Muscle layer of colon (tissue), 2 donors: ENCODE data around the gene C5orf15.

Experiments
- H3K27ac ChIP-seq: one replicate; pipeline ENCODE4 v1.7.0; 2013; ENCODE audit warnings: low read depth, mild to moderate bottlenecking, low read length, moderate library complexity
- H3K27me3 ChIP-seq, 2 donors: one replicate each; pipeline ENCODE4 v1.7.0; 2013; ENCODE audit warnings: low read length in 2 of 2, mild to moderate bottlenecking in 2 of 2; ENCODE audit not compliant: insufficient read depth in 2 of 2, control insufficient read depth in 1 of 2
- H3K36me3 ChIP-seq: one replicate; pipeline ENCODE4 v1.7.0; 2013; ENCODE audit warnings: mild to moderate bottlenecking, low read length; ENCODE audit not compliant: insufficient read depth
- H3K4me1 ChIP-seq: one replicate; pipeline ENCODE4 v1.7.0; 2013; ENCODE audit warnings: mild to moderate bottlenecking, low read length; ENCODE audit not compliant: insufficient read depth
- H3K4me3 ChIP-seq, 2 donors: one replicate each; pipeline ENCODE4 v1.7.0; 2013; ENCODE audit warnings: low read length in 2 of 2, low read depth in 1 of 2, mild to moderate bottlenecking in 1 of 2, moderate library complexity in 1 of 2
- H3K9ac ChIP-seq: one replicate; pipeline ENCODE4 v1.7.0; 2013; ENCODE audit warnings: low read length
- H3K9me3 ChIP-seq: one replicate; pipeline ENCODE4 v1.7.0; 2013; ENCODE audit warnings: mild to moderate bottlenecking, low read length
- donor health status: abdominal sarcoma.
- donor health status: Adenocarcinoma of cecum.

C5orf15 gene

DNA sequence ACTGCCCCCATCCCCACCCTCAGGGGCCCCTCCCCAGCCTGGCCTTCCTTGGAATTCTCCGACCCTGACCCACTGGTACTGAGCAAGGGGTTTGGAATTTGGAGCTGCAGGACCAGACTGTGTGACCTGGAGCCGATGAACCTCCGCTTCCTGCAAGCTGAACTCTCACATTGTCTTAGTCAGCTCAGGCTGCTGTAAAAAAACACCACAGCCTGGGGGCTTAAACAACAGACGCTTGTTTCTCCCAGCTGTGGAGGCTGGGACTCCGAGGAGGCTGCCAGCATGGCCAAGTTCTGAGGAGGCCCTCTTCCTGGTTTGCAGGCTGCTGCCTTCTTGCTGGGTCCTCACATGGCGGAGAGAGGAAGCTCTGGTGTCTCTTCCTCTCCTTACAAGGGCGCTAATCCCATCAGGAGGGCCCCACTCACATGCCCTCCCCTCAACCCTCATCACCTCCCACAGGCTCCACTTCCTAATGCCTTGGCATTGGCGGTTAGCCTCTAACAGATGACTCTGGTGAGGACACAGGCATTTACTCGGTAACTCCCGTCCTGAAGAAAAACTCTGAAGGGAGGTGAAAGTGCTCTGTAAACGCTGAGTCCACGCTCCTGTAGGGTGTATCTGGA, 42.4 kb downstream of the C5orf15 start:
- H3K4me1 ChIP-seq: peaks cover 6% of the 10 kb centered on the region
- H3K27me3 ChIP-seq: no peaks in the 10 kb centered on the region
- no peaks in the 10 kb centered on the region for H3K9me3 ChIP-seq
- no peak overlapping the region for H3K9ac ChIP-seq
- H3K27ac ChIP-seq: no peak overlapping the region
- H3K36me3 ChIP-seq: no peaks in the 10 kb centered on the region
- H3K4me3 ChIP-seq: no peak overlapping the region

DNA sequence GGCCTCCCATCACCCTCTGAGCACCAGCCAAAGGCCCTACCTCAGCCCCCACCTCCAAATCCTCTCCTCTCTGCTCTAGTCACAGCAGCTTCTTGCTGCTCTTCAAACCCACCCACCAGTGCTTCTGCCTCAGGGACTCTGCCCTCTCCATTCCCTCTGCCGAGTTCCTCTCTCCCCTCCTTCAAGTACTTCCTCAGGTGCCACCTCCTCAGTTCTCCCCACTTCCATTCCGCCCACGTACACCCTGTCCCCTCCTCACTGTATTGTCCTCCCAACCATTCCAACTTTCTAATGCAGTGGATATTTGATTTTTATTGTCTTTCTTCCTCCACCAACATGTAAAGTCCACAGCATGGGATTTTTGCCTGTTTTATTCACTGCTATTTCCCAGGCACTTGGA, 43.2 kb downstream of the C5orf15 start:
- no peaks in the 10 kb centered on the region for H3K9me3 ChIP-seq
- H3K9ac ChIP-seq: no peak overlapping the region
- no peak overlapping the region for H3K4me3 ChIP-seq
- no peaks in the 10 kb centered on the region for H3K27me3 ChIP-seq
- H3K36me3 ChIP-seq: no peaks in the 10 kb centered on the region
- peaks cover 6% of the 10 kb centered on the region for H3K4me1 ChIP-seq
- no peak overlapping the region for H3K27ac ChIP-seq

DNA sequence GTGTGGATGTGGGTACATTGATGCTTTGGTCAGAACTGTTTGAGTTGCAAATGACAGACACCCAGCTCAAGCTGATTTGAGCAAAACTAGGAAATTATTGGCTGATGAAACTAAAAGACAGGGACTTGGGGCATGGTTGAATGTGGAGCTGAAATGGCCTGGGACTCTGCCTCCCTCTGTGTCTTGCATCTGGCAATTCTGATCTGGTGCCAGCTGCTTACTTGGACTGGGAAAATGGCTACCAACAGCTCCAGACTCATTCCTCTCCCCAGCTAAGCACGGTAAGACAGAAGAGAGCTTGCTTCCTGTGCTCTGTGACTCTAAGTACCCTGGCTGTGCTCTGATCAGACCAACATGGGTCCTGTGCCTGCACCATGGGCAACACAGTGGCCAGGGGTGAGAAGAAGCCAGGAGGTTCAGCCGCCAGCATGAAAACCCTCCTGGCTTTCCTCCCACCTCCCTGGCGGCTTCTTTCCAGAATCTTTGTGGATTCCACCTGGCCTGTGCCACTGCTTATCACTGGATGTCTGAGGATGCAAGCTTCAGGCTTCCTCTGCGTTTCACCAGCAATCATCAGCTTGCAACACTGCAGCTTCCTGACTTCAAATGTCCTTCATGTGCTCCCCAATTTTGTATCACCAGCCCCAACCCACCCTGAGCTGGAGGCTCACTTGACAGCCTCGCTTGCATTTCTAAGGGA, 44.1 kb downstream of the C5orf15 start:
- H3K9ac ChIP-seq: no peak overlapping the region
- no peak overlapping the region for H3K4me3 ChIP-seq
- H3K9me3 ChIP-seq: no peaks in the 10 kb centered on the region
- H3K27ac ChIP-seq: no peak overlapping the region
- peaks cover 6% of the 10 kb centered on the region for H3K4me1 ChIP-seq
- no peaks in the 10 kb centered on the region for H3K36me3 ChIP-seq
- H3K27me3 ChIP-seq: no peaks in the 10 kb centered on the region

DNA sequence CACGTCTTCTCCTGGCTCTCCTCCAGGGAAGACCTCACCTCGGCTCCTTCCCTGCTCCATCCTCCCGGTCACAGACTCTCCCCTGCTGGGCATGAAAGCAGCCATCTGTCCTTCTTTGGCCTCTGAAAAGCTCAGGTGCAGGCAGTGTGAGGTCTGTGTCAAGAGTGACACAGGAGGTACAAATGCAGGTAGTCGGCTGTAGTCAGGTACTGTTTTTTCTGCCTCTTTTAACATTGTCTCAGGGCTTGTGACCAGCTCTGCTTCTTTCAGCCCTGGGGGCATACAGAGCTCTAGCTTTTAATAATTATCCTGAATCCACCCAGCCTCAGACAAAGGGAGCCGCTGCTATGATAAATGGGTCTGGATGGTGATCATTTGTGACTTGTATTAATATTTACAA, 46.4 kb downstream of the C5orf15 start:
- Histone ChIP-seq H3K36me3 (no peaks in the 10 kb centered on the region), H3K27me3 (no peaks in the 10 kb centered on the region), H3K27ac (no peak overlapping the region), H3K4me3 (no peak overlapping the region), H3K4me1 (peaks cover 5% of the 10 kb centered on the region), H3K9me3 (no peaks in the 10 kb centered on the region), H3K9ac (no peak overlapping the region)

DNA sequence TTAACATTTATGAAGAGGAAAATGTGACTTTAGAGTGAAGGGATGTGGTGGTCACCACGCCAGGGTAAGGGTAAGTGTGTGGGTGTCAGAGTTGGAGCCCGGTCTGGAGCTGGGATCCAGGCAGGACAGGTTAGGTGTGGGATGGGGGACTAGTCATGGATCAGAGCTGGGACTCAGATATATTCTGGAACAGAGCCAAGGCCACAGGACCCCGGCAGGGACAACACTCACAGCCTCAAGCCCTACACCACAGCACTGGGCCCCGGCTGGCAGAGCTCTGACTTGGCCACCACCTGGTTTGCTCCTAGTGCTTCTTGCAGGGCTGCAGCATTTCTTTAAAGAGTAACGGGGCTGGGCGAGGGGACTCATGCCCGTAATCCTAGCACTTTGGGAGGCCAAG, 47.4 kb downstream of the C5orf15 start:
- Histone ChIP-seq H3K9me3 (no peaks in the 10 kb centered on the region), H3K36me3 (no peaks in the 10 kb centered on the region), H3K4me1 (no peaks in the 10 kb centered on the region), H3K27ac (no peak overlapping the region), H3K9ac (no peak overlapping the region), H3K27me3 (no peaks in the 10 kb centered on the region), H3K4me3 (no peak overlapping the region)

DNA sequence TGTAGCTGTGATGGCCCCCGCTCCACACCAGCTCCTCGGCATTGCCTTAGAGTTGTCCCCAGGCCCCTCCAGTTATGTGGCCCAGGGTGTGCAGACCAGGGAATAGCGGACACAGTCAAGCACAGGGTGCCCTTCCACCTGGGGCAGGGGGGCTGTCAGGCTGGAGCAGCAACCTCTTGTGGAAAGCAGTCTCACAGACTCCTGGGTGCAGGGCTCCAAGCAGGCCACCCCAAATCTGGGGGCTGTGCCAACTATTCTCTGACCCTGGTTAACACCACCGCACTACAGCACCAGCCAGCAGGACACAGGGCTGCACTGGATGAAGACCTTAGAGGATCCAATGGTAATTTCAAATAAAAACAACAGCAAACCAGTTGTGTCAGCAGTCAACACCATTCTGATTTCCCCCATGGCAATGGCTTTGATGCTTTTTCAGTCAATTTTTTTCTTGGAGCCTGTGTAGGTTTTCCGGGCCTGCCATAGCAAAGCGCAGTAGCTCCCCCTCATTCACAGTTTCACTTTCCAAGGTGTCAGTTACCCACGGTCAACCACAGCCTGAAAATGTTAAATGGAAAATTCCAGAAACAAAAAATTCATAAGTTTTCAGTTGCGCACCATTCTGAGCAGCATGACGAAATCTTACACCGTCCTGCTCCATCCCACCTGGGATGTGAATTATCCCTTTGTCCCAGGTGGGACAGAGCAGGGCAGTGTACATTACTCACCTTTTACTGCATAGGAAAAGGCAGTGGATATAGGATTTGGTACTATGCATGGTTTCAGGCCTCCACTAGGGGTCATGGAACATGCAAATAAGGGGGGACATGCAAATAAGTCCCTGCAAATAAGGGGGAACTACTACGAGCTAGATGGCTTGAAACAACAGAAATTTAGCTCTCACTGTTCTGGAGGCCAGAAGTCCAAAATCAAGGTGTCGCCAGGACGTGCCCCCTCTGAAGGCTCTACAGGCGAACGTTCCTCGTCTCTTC, 49.0 kb downstream of the C5orf15 start:
- Histone ChIP-seq H3K27me3 (no peaks in the 10 kb centered on the region), H3K9me3 (no peaks in the 10 kb centered on the region), H3K9ac (no peak overlapping the region), H3K27ac (no peak overlapping the region), H3K4me1 (no peaks in the 10 kb centered on the region), H3K36me3 (no peaks in the 10 kb centered on the region), H3K4me3 (no peak overlapping the region)

DNA sequence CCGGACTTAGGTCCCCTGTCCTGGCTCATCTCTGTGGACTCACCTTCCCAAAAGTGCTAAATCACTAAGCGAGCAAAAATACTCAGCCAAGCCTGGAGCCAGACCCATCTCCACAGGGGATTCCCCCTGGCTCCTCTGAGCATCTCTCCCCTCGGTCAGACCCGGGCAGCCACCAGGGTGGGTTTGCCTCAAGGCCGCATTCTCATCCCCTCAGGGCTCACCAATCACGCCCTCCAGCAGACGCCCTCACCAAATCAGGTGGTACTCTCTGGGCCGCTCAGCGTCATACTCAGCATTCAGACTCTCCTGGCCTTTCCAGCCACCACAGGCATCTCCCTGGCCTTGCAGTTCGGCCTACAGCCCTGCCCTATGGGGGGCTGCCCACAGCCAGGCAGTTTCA, 49.7 kb downstream of the C5orf15 start:
- Histone ChIP-seq H3K9me3 (no peaks in the 10 kb centered on the region), H3K27ac (no peak overlapping the region), H3K4me1 (no peaks in the 10 kb centered on the region), H3K4me3 (no peak overlapping the region), H3K27me3 (no peaks in the 10 kb centered on the region), H3K9ac (no peak overlapping the region), H3K36me3 (no peaks in the 10 kb centered on the region)

DNA sequence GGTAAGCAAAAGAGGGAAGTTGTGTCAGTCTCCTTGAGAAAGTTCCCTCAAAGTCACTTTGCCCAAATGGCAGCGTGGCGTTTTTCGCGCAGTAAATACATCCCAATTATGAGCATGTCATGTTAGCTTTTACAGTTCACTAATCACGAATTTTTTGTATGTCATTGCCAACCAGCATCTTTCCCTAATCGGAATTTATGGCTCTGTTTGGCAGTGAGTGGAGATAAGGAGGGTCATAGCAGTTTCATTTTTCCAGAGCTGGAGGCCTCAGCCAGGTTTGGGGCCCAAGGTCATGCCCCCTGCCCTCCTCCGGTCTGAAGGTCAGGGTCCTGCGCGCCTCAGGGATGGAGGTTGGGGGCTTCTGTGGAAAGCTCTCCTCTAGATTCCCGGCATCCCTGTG, 50.1 kb downstream of the C5orf15 start:
- Histone ChIP-seq H3K4me1 (no peaks in the 10 kb centered on the region), H3K27ac (no peak overlapping the region), H3K36me3 (no peaks in the 10 kb centered on the region), H3K4me3 (no peak overlapping the region), H3K9me3 (no peaks in the 10 kb centered on the region), H3K27me3 (no peaks in the 10 kb centered on the region), H3K9ac (no peak overlapping the region)

DNA sequence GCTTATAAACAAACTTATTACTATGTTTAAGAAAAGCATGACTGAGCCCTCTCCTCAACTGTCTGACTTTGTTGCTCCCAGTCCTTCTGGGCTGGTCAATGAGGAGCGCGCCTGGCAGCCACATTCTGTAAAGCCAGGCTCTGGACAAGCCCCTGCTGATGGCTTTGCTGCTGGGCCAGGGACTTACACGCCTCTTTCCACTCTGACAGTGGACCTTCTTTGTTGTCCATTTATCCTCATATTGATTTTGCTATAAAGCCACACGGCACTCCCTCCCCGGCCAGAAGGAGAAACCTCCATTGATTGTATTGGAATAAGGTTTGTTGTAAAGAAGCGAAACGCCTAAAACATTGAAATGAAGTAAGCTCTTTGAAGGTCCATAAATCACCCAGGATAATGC, 50.6 kb downstream of the C5orf15 start:
- Histone ChIP-seq H3K4me3 (no peak overlapping the region), H3K4me1 (no peaks in the 10 kb centered on the region), H3K36me3 (no peaks in the 10 kb centered on the region), H3K9ac (no peak overlapping the region), H3K27ac (no peak overlapping the region), H3K9me3 (no peaks in the 10 kb centered on the region), H3K27me3 (no peaks in the 10 kb centered on the region)

DNA sequence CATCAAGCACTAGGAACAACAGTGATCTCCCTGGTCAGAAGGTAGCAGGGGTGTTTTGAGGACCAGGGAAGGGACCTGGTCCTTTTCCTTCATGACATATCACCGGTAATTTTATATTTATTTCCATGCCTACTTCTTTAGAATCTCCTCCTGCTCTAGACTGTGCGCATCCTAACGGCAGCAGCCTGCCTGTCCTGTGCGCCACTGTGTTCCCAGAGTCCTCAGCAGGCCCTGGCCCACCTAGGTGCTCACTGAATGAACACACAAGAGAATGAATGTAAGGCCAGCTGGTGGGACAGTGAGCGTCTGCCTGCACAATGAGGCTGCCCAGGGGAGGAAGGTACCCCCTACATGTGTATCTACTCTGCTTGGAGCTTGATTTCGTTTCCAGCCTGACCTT, 51.5 kb downstream of the C5orf15 start:
- Histone ChIP-seq H3K9me3 (no peaks in the 10 kb centered on the region), H3K27me3 (no peaks in the 10 kb centered on the region), H3K27ac (no peak overlapping the region), H3K36me3 (no peaks in the 10 kb centered on the region), H3K9ac (no peak overlapping the region), H3K4me1 (no peaks in the 10 kb centered on the region), H3K4me3 (no peak overlapping the region)

DNA sequence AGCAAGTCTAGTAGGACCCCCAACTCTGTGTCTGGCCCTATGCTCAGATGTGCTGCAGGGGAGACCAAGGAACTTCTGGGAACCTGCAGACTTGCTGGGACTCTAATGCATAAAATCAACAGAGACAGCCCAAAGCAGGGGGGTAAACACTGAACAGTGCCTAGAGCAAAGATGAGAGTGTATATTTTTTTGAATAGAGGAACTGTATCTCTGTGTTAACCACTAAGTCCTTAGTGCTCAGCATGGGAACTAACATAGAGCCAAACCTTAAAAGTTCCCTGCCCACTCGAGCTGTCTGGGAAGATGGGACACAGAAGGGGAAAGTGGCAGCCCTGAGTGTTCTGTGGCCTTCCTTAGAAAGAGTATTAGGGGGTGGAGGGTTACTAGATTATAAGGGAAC, 51.9 kb downstream of the C5orf15 start:
- H3K36me3 ChIP-seq: no peaks in the 10 kb centered on the region
- no peaks in the 10 kb centered on the region for H3K27me3 ChIP-seq
- H3K9me3 ChIP-seq: no peaks in the 10 kb centered on the region
- no peak overlapping the region for H3K9ac ChIP-seq
- H3K4me3 ChIP-seq: no peak overlapping the region
- H3K4me1 ChIP-seq: no peaks in the 10 kb centered on the region
- H3K27ac ChIP-seq: no peak overlapping the region
